K562 (cell line): Measurements from ENCODE around the gene ZFP36. TPM values are rescaled to one million over a fixed set of nuclear protein-coding genes. Genes with fewer than 3 reads are reported as not detected.
A peak's percentile ranks its signal among the peaks of the same experiment; 100 is the strongest.

ENCODE experiments used
- BRD9 ChIP-seq: fragments of 450-650 bp; IDR thresholded peaks from 2 replicates; pipeline ENCODE4 v1.6.1; 2018; ENCODE audit warnings: low read depth; ENCODE audit not compliant: partially characterized antibody
- CREBBP ChIP-seq: IDR thresholded peaks from one replicate; pipeline ENCODE4 v1.6.1; 2012; ENCODE audit warnings: low read depth, mild to moderate bottlenecking, control low read depth, inconsistent platforms, low read length
- CXXC5 ChIP-seq: fragments of 250-450 bp; sonication (Bioruptor Pico); IDR thresholded peaks from 2 replicates; pipeline ENCODE4 v1.8.0; 2022; ENCODE audit warnings: inconsistent platforms, mild to moderate bottlenecking, moderate library complexity
- DLX4 ChIP-seq: fragments of 250-450 bp; sonication (Bioruptor Pico); IDR thresholded peaks from 2 replicates; pipeline ENCODE4 v1.6.1; 2021; ENCODE audit warnings: mild to moderate bottlenecking
- DPF2 ChIP-seq: fragments of 450-650 bp; IDR thresholded peaks from 2 replicates; pipeline ENCODE4 v1.6.1; 2016
- EGR1 ChIP-seq: fragments of 450-650 bp; conservative IDR thresholded peaks from 2 replicates; pipeline ENCODE4 v1.6.1; 2017; ENCODE audit warnings: mild to moderate bottlenecking
- ELF1 ChIP-seq: fragments of 200-800 bp; sonication (Bioruptor generic); IDR thresholded peaks from 2 replicates; pipeline ENCODE4 v1.6.1; 2016; ENCODE audit warnings: missing genetic modification characterization, missing compliant biosample characterization
- KLF13 ChIP-seq: fragments of 450-650 bp; IDR thresholded peaks from 2 replicates; pipeline ENCODE4 v1.6.1; 2016; ENCODE audit warnings: missing genetic modification characterization, low read depth, mild to moderate bottlenecking, missing compliant biosample characterization, moderate library complexity, borderline replicate concordance
- LARP7 ChIP-seq: fragments of 450-650 bp; IDR thresholded peaks from 2 replicates; pipeline ENCODE4 v1.6.1; 2016
- NFE2L1 ChIP-seq: fragments of 450-650 bp; IDR thresholded peaks from 2 replicates; pipeline ENCODE4 v1.6.1; 2016; ENCODE audit warnings: missing genetic modification characterization, low read depth, mild to moderate bottlenecking, missing compliant biosample characterization, moderate library complexity, borderline replicate concordance
- SMARCA5 ChIP-seq: fragments of 450-650 bp; IDR thresholded peaks from 2 replicates; pipeline ENCODE4 v1.6.1; 2016
- SUPT5H ChIP-seq: fragments of 450-650 bp; IDR thresholded peaks from 2 replicates; pipeline ENCODE4 v1.6.1; 2016
- ZNF277 ChIP-seq: fragments of 250-450 bp; sonication (Bioruptor Pico); IDR thresholded peaks from 2 replicates; pipeline ENCODE4 v1.8.0; 2022; ENCODE audit warnings: inconsistent platforms, mild to moderate bottlenecking, moderate library complexity, borderline replicate concordance
- ZZZ3 ChIP-seq: fragments of 450-650 bp; IDR thresholded peaks from 2 replicates; pipeline ENCODE4 v1.6.1; 2016; ENCODE audit warnings: antibody characterized with exemption, mild to moderate bottlenecking, moderate library complexity
- polyA plus RNA-seq, 8 experiments: library from polyadenylated mRNA; depleted of rRNA in 4 of 8; stranded (reverse) in 5 of 8; unstranded in 3 of 8; fragments of >200 nt; fragmentation: Nextera tagmentation in 2 of 8; fragmentation: Illumina TruSeq in 1 of 8; extraction: Ambion mirVana in 2 of 8; extraction: Trizol in 1 of 8; gene quantifications; 2 replicates each; pipeline versions ENCODE4 v1.2.1 to v1.2.3, GENCODE V29; 2011 to 2014; ENCODE audit warnings: inconsistent platforms in 1 of 8, missing spikeins in 1 of 8
- total RNA-seq, 7 experiments: library from RNA; depleted of rRNA in 6 of 7; stranded (reverse); fragments of >200 nt in 6 of 7; fragmentation: Illumina TruSeq in 2 of 7; extraction: Trizol in 2 of 7; gene quantifications; 2 replicates each; pipeline versions ENCODE4 v1.2.1 to v1.2.3, GENCODE V29; 2011 to 2021; ENCODE audit warnings: low replicate concordance in 1 of 7
- TF ChIP-seq, protein P1 (sequence below): conservative IDR thresholded peaks from 2 replicates; pipeline ENCODE4 v1.6.1; 2011; ENCODE audit warnings: low read depth, mild to moderate bottlenecking, low read length; ENCODE audit not compliant: control insufficient read depth
- TF ChIP-seq, protein P2 (sequence below): fragments of 450-650 bp; IDR thresholded peaks from 2 replicates; pipeline ENCODE4 v1.6.1; 2016; ENCODE audit warnings: missing biosample characterization, missing genetic modification characterization
- TF ChIP-seq, protein P3 (sequence below): sonication (generic); formaldehyde crosslinking; IDR thresholded peaks from 2 replicates; pipeline ENCODE4 v1.8.0; 2022; ENCODE audit warnings: mild to moderate bottlenecking, low read depth, missing genetic modification reagents
- TF ChIP-seq, protein P4 (sequence below): fragments of 250-450 bp; sonication (Bioruptor Pico); IDR thresholded peaks from 2 replicates; pipeline ENCODE4 v1.4.0; 2020; ENCODE audit warnings: mild to moderate bottlenecking, moderate library complexity

Gene ZFP36
- total and polyA plus RNA-seq, 9 of the 15 experiments (the other 6 are each of a cell fraction or from before 2014, with no cell fraction given), result 1.0 to 20.1 (median 3.5) TPM

DNA sequence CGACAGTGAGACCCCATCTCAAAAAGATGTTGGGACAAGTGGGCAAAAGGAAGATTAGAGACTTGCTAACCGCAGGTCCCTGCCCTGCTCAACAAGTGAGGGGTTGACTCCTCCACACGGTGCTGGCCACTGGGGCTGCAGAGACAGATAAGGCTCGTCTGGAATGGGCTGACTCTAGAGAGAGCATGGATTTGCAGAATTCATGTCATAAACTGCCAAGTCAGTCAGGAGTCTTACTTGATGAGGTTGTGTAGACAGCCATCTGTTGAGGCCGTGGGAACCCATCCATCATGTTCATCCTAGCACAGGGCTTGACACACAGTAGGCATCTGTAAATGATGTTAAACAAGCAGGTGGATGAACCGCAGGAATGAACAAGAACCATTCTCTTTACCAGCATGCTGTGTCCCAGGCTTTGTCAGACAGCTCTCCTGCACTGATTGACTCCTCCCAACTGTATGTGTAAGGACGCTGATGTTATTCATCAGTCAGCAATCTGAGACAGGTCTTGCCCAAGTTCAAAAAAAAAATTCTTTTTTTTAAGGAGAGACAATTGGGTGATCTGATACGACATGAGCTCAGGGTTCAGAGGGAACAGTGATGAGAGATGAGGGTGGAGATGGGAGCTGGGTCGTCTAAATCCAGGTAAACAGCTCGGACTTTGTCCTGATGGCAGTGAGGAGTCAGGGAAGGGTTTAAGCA lies 24.6 kb upstream of the ZFP36 start (continued):
- TF ChIP-seq EGR1 (no peak), DLX4 (CRISPR knock-in tag) (no peak), ELF1 (tag) (no peak), CREBBP (no peak), ZZZ3 (no peak), LARP7 (no peak), SUPT5H (0 out of 2 replicates have a peak, but pooled peaks have one; percentile 20), BRD9 (no peak), CXXC5 (CRISPR knock-in tag) (peak; percentile 76), SMARCA5 (no peak), KLF13 (tag) (no peak), DPF2 (peak; percentile 89), NFE2L1 (tag) (no peak), ZNF277 (no peak)
- TF ChIP-seq, protein P1, sequence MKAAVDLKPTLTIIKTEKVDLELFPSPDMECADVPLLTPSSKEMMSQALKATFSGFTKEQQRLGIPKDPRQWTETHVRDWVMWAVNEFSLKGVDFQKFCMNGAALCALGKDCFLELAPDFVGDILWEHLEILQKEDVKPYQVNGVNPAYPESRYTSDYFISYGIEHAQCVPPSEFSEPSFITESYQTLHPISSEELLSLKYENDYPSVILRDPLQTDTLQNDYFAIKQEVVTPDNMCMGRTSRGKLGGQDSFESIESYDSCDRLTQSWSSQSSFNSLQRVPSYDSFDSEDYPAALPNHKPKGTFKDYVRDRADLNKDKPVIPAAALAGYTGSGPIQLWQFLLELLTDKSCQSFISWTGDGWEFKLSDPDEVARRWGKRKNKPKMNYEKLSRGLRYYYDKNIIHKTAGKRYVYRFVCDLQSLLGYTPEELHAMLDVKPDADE, result 0 out of 2 replicates have a peak, but pooled peaks have one; percentile 35
- TF ChIP-seq, protein P2, sequence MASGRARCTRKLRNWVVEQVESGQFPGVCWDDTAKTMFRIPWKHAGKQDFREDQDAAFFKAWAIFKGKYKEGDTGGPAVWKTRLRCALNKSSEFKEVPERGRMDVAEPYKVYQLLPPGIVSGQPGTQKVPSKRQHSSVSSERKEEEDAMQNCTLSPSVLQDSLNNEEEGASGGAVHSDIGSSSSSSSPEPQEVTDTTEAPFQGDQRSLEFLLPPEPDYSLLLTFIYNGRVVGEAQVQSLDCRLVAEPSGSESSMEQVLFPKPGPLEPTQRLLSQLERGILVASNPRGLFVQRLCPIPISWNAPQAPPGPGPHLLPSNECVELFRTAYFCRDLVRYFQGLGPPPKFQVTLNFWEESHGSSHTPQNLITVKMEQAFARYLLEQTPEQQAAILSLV (tag), result no peak
- TF ChIP-seq, protein P3, sequence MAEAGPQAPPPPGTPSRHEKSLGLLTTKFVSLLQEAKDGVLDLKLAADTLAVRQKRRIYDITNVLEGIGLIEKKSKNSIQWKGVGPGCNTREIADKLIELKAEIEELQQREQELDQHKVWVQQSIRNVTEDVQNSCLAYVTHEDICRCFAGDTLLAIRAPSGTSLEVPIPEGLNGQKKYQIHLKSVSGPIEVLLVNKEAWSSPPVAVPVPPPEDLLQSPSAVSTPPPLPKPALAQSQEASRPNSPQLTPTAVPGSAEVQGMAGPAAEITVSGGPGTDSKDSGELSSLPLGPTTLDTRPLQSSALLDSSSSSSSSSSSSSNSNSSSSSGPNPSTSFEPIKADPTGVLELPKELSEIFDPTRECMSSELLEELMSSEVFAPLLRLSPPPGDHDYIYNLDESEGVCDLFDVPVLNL (CRISPR knock-in tag), result no peak
- TF ChIP-seq, protein P4, sequence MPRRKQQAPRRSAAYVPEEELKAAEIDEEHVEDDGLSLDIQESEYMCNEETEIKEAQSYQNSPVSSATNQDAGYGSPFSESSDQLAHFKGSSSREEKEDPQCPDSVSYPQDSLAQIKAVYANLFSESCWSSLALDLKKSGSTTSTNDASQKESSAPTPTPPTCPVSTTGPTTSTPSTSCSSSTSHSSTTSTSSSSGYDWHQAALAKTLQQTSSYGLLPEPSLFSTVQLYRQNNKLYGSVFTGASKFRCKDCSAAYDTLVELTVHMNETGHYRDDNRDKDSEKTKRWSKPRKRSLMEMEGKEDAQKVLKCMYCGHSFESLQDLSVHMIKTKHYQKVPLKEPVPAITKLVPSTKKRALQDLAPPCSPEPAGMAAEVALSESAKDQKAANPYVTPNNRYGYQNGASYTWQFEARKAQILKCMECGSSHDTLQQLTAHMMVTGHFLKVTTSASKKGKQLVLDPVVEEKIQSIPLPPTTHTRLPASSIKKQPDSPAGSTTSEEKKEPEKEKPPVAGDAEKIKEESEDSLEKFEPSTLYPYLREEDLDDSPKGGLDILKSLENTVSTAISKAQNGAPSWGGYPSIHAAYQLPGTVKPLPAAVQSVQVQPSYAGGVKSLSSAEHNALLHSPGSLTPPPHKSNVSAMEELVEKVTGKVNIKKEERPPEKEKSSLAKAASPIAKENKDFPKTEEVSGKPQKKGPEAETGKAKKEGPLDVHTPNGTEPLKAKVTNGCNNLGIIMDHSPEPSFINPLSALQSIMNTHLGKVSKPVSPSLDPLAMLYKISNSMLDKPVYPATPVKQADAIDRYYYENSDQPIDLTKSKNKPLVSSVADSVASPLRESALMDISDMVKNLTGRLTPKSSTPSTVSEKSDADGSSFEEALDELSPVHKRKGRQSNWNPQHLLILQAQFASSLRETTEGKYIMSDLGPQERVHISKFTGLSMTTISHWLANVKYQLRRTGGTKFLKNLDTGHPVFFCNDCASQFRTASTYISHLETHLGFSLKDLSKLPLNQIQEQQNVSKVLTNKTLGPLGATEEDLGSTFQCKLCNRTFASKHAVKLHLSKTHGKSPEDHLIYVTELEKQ (CRISPR knock-in tag), result no peak
